Measurements from ENCODE around the gene HSP90AB1.

GRCh38 chr6:44275271-44275748 is 28.4 kb downstream of the HSP90AB1 start:
- TF ChIP-seq CTCF (IDR thresholded peaks at IDR 0.05; ENCODE audit: poor library complexity) (no peak), EZH2 (IDR thresholded peaks at IDR 0.05; ENCODE audit: borderline replicate concordance) (no peak), EZH2phosphoT487 (IDR thresholded peaks at IDR 0.05; ENCODE audit: low read depth, severe bottlenecking, unreplicated experiment) (no peak)

All from hepatocyte (in vitro differentiated cells).